Body of pancreas (tissue), 4 donors: ENCODE data around the gene ALKBH2.

ENCODE experiments used
- POLR2A ChIP-seq, 3 donors: fragments of 450-650 bp; IDR thresholded peaks; one replicate each; pipeline ENCODE4 v1.6.1; 2016; ENCODE audit warnings: antibody characterized with exemption in 3 of 3, mild to moderate bottlenecking in 2 of 3
- TF ChIP-seq, protein P1 (sequence below), 7 experiments: fragments of 450-650 bp in 4 of 7; fragments of 200-600 bp in 3 of 7; sonication (generic) in 3 of 7; IDR thresholded peaks; one replicate each; pipeline ENCODE4 v1.5.1; 2016 to 2019; ENCODE audit warnings: antibody characterized with exemption in 7 of 7

DNA sequence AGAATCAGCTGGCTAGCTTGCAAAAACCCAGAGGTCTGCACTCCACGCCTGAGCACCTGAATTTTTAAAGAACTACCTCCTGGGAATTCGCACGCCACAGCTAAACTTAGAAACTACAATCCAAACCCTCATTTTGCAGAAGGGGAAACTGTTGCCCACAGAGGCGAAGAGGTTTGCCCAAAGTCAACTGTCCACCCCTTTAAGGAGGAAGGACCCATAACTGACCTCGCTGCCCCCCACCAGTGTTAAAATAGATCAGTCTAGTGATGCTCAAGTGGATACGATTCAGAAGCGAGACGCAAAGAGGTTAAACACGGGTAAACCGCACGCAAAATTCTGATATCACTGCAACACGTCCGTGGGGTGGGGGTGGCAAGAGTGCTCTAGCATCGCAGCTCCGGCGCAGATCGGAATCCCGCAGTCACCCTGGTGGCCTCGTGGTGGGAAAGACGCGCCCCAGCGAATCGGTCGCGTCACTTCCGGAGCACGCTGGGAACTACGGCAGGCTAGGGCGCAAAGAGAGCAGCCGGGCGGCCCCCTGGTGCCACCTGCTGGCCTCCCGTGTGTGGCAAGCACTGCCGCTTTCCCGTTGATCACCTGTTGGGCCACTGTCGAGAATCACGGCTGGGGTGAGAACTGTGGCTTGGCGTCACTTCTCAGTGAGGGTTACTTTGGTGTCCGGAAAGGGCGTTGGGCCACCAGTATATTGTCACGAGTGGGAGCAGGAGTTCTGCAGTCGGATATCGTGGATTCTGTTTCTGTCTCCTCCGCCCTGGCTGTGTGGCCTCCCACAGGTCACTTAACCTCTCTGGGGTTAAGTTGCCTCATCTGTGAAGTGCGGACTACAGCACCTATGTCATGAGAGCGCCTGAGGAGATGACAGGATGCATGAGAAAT, at the start of gene ALKBH2:
- TF ChIP-seq, protein P1, sequence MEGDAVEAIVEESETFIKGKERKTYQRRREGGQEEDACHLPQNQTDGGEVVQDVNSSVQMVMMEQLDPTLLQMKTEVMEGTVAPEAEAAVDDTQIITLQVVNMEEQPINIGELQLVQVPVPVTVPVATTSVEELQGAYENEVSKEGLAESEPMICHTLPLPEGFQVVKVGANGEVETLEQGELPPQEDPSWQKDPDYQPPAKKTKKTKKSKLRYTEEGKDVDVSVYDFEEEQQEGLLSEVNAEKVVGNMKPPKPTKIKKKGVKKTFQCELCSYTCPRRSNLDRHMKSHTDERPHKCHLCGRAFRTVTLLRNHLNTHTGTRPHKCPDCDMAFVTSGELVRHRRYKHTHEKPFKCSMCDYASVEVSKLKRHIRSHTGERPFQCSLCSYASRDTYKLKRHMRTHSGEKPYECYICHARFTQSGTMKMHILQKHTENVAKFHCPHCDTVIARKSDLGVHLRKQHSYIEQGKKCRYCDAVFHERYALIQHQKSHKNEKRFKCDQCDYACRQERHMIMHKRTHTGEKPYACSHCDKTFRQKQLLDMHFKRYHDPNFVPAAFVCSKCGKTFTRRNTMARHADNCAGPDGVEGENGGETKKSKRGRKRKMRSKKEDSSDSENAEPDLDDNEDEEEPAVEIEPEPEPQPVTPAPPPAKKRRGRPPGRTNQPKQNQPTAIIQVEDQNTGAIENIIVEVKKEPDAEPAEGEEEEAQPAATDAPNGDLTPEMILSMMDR (IDR thresholded peaks at IDR 0.05), result peak; percentile 96 to 99 (median 99)
- peak; percentile 31 to 79 (median 69) for TF ChIP-seq POLR2A (IDR thresholded peaks at IDR 0.05)
